Jurkat, Clone E6-1 (cell line): ENCODE measurements around the gene CNTNAP3.
"Not testable (repeated sequence)": the region's sequence is repeated elsewhere in the genome, so short reads cannot be mapped to it uniquely, and the experiment has no call there.

Experiments
- DNase-seq: peaks from one replicate; pipeline ENCODE4 v3.0.0-alpha.2; 2011; ENCODE audit warnings: low read depth, low spot score
- H3K4me3 ChIP-seq: 2 replicates; pipeline ENCODE4 v1.5.1; 2011; ENCODE audit warnings: mild to moderate bottlenecking, low read length, control low read depth, moderate library complexity

CNTNAP3 gene

DNA sequence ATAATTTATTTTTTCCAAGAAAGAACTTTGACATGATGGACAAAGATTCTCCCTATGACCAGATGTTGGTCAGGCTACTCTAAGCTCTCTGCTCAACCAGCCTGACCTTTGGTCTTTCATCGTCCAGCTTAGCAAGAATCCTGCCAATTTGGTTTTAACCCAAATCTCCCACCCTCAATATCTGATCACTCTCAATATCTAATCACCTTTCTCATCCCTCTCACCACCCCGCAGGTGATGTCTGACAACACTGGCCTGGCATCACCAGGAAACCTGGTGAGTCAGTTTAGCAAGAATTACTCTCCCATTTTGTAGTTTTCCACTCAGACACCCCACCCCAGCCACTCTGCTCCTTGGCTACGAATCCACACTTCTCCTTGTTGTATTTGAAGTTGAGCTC lies 207.9 kb downstream of the CNTNAP3 start:
- not testable (repeated sequence) for DNase-seq, H3K4me3 ChIP-seq

DNA sequence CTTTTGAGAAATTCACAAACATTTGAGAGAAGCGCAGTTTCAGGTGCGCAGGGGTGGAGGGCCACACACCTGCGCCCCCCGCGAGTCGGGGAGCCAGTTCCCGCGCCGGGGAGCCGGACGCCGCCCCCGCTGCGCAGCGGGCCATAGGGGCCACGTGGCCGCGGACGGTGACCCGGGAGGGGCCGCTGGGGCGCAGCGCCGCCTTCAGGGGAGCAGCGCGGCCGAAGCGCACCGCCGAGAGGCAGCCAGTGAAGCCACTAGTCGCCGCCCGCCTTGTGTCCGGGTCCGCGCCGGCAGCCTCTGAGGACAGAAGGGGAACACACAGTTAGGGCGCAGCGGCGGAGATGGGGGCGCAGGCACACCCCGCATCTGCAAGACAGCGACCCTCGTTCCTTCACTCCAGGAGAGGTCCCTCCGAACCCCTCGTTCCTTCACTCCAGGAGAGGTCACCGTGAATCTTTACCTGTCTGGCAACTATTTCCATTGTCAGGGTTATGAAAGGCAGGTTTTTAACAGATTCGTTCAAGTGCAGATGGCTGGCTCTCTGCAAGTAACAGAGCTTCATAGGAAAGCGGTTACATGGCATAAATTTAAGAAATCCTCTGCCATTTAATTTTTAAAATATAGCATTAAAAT lies 209.2 kb downstream of the CNTNAP3 start:
- DNase-seq, H3K4me3 ChIP-seq: not testable (repeated sequence)

DNA sequence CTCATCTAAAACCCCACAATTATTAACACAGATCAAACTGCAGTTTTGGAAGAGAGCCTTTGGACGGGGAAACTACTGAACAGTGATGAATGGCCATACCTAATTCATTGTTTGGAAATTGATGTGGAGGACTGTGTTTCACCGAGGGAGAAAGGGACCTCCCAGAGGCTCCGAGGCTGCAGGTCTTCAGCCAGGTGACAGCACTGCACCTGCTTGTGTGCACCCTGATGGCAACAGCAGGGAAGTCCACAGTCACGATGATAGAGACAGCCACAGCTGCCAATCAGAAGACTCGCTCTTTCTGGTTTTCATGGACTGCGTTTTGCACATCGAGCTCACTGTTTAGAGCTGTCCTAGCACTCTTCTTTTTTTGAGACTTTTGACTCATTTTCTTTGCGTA lies 214.4 kb downstream of the CNTNAP3 start:
- DNase-seq, H3K4me3 ChIP-seq: not testable (repeated sequence)

DNA sequence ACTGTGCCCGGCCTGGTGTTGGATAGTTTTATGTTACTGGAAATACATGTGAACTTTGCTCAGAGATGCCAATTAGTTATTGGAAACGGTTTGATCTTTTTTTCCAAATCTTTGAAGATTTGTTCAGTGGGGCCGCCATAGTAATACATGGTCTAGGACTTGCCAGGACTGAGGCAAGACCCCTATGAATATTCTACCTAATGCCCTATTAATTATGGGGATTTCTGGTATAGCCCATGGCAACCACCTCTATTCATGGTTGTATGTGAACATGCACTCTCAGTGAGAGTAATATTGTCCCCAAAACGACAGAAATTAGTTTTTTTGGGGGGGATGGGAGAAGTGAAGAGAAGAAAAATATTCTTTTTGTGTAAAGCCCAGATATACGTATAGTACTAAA lies 220.3 kb downstream of the CNTNAP3 start:
- not testable (repeated sequence) for H3K4me3 ChIP-seq, DNase-seq

DNA sequence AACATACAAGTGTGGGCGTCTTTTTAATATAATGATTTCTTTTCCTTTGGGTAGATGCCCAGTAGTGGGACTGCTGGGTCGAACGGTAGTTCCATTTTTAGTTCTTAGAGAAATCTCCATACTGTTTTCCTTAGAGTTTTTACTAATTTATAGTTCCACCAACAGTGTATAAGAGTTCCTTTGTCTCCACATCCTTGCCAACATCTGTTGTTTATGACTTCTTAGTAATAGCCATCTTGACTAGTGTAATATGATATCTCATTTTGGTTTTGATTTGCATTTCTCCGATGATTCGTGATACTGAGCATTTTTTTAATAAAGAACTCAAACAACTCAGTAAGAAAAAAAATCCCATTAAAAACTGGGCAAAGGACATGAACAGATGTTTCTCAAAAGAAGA lies 225.0 kb downstream of the CNTNAP3 start:
- not testable (repeated sequence) for DNase-seq

DNA sequence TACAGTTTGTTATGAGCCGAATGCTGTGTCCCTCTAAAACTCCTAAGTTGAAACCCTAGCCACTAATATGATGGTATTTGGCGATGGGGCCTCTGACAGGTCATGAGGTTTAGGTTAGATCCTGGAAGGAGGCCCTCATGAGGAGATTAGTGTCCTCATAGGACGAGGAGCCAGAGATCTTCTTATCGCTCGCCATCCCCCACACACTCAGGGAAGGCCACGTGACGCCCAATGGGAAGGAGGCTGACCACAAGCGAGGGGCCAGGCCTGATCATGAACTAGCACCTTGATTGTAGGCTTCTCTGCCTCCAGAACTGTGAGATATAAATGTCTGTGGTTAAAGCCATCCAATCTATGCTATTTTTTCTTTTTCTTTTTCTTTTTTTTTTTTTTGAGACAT lies 233.5 kb downstream of the CNTNAP3 start:
- DNase-seq = not testable (repeated sequence)

More for the DNA sequence above, 225.0 kb downstream of the CNTNAP3 start:
- H3K4me3 ChIP-seq = not testable (repeated sequence)

DNA sequence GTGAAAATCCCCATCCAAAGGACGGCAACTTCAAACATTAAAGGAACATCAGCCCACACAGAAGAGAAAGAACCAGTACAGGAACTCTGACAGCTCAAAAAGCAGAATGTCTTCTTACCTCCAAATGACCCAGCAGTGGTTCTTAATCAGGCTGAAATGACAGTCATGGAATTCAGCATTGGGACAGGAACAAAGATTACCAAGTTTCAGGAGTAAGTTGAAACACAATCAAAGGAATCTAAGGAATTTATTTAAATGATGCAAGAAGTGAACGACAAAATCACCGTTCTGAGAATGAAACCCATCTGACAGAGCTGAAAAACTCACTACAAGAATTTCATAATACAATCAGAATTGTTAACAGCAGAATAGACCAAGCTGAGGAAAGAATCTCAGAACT lies 241.1 kb downstream of the CNTNAP3 start:
- not testable (repeated sequence) for DNase-seq, H3K4me3 ChIP-seq

More for the DNA sequence above, 233.5 kb downstream of the CNTNAP3 start:
- H3K4me3 ChIP-seq = not testable (repeated sequence)

DNA sequence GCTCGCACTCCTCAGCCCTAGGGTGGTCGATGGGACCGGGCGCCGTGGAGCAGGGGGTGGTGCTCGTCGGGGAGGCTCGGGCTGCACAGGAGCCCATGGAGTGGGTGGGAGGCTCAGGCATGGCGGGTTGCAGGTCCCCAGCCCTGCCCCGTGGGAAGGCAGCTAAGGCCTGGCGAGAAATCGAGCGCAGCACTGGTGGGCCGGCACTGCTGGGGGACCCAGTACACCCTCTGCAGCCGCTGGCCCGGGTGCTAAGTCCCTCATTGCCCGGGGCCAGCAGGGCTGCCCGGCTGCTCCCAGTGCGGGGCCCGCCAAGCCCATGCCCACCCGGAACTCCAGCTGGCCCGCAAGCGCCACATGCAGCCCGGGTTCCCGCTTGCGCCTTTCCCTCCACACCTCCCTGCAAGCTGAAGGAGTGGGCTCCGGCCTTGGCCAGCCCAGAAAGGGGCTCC lies 245.6 kb downstream of the CNTNAP3 start:
- DNase-seq = not testable (repeated sequence)

DNA sequence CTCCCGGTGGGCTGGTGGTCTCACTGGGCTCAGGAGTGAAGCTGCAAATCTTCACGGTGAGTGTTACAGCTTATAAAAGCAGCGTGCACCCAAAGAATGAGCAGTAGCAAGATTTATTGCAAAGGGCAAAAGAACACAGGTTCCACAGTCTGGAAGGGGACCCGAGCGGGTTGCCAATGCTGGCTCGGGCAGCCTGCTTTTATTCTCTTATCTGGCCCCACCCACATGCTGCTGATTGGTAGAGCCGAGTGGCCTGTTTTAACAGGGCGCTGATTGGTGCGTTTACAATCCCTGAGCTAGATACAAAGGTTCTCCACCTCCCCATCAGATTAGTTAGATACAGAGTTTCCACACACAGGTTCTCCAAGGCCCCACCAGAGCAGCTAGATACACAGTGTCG lies 246.2 kb downstream of the CNTNAP3 start:
- H3K4me3 ChIP-seq, DNase-seq: not testable (repeated sequence)

More for the DNA sequence above, 245.6 kb downstream of the CNTNAP3 start:
- H3K4me3 ChIP-seq = not testable (repeated sequence)

DNA sequence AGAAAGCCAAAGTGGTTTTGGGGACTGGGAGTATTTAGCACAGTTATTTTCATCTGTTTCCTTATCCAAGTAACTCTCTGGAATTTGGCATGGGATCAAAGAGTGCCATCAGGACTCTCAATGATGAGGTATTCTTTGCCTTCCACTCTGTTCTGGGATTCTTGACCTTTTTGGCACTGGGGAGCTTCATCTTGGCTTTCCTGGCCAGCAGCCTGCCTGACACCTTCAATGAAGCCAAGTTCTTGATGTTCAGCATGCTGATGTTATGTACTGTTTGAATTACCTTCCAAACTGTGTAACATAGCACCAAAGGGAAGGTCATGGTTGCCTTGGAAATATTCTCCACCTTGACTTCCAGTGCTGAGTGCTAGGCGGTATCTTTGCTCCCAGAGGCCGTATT lies 248.8 kb downstream of the CNTNAP3 start:
- DNase-seq, H3K4me3 ChIP-seq: not testable (repeated sequence)

DNA sequence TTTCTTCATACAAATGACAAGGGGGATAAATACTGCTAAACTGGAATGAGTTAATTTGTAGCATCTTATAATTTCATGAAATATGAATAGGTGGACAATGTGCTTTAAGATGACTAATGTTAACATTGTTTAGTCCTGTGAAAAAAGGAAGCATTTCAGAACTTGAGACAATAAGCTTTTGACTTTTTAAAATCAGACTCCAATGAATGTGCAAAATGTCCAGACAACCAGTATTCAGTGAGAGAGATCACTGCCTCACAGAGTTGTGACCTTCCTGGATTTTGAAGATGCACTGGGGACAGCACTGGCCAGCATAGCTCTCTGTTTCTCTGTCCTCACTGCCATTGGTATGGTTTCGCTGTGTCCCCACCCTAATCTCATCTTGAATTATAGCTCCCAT lies 249.7 kb downstream of the CNTNAP3 start:
- DNase-seq, H3K4me3 ChIP-seq: not testable (repeated sequence)

DNA sequence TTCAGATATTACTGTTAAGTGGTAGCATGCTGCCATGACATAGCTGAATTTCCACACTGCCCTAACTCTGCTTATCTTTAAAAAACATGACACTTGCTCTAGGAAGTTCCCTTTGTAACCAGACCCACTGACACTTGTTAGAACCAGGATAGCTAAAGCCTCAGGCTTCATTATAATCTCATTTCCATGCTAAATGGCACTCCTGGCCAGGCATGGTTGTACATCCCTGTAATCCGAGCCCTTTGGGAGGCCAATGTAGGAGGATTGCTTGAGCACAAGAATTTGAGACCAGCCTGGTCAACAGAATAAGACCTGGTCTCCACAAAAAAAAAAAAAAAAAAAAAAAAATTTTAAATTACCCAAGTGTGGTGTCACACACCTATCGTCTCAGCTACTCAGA lies 254.1 kb downstream of the CNTNAP3 start:
- not testable (repeated sequence) for H3K4me3 ChIP-seq, DNase-seq

DNA sequence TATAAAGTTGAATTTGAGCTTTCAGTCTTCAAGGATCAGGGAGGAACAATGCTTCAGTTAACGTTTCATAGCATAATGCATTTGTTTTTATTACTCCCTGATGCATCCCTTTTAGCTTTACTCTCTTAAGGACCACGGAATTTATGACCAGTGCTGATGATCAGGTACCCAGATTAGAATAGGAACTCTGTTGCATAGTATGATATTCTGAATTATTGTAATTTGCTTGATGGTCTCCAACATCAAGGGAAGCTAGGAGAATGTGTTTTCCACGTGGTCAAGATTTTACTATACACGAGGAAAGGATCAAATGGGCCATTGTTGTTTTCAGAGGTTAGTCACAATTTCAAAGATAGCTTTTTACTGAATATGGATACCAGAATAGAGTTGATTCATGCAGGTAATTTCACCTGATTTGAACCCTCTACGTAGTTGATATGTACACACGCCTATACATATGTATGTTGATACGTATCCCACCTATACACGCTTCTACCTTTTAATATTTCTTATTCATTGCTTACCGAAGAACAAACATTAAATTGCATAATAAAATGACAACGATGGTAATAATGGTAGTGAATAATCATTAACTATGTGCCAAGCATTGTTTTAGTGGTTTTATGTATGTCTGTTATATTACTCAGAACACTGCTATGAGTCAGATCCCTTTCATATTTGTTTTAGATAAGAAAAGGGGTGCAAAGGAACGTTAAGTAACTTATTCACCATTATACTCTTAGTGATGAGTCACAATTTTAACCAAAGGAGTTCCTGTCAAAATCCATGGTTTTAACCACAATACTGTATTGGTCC lies 257.6 kb downstream of the CNTNAP3 start:
- not testable (repeated sequence) for DNase-seq, H3K4me3 ChIP-seq

DNA sequence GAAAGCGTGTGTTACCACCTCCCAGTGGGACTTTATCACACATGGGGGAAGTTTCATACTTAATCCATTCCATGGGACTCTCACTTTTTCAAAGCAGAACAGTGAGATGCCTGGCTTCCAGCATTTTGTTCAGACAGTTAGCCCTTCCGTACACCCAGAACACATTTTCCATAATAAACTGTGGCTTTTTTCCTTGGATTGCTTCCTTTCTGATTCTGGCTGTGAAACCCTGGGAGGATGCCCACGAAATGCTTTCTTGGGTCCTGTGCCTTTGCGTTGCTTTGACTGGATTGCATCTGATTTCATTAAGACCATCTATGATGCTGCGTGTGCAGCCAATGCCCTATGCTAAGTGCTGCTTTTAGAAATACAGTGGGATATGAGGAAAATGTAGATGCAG lies 259.1 kb downstream of the CNTNAP3 start:
- DNase-seq = not testable (repeated sequence)

DNA sequence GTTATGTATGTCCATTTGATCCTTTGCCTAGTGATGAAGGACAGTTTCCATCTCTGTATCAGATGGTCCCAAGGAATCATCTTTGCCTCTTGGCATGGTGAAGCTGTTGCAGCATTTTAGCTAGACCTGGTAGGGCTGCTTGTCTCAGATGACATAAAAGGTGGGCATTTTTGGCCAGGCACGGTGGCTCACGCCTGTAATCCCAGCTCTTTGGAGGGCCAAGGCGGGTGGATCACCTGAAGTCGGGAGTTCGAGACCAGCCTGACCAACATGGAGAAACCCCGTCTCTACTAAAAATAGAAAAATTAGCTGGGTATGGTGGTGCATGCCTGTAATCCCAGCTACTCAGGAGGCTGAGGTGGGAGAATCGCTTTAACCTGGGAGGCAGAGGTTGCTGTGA lies 259.8 kb downstream of the CNTNAP3 start:
- not testable (repeated sequence) for DNase-seq, H3K4me3 ChIP-seq

More for the DNA sequence above, 259.1 kb downstream of the CNTNAP3 start:
- H3K4me3 ChIP-seq = not testable (repeated sequence)

DNA sequence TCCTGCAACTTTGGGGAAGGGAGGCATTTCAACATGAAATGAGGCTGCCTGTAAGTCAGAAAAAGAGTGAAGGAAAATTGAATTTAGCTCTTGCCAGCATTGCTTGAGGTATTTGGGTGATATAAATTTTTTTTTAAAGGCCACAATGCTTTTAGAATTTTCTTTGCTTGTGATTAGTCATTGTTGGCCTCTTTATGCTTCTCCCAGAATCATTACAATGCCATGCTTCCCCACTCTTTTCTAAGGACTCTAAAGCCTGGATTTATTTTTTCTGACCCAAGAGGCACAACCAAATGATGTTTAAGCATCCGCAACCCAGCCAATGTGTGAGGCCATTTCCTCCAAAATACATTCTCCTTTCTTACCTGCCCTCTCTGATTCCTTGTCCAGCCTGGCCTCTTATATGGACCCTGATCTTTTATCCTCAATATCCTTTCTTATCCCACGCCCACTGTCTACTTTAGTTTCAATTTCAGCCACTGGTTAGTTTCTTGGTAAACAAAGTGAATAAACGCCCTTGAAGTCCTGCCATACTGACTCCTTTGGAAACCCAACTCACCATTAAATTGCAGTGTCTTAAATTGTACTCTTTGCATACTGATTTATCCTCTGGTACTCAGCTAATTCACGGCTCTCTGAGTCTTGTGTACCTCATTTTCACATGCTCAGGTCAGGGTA lies 261.9 kb downstream of the CNTNAP3 start:
- DNase-seq, H3K4me3 ChIP-seq: not testable (repeated sequence)
